MM.1S (cell line): ENCODE measurements around the gene IGSF6.

Source experiments
- DNase-seq: peaks from one replicate; pipeline ENCODE4 v3.0.0-alpha.2; 2015
- H2AFZ ChIP-seq: fragments of 300-600 bp; sonication (generic); 2 replicates; pipeline ENCODE4 v1.6.0; 2016; ENCODE audit warnings: antibody characterized with exemption, low read length
- H3F3A ChIP-seq: fragments of 300-600 bp; sonication (generic); 2 replicates; pipeline ENCODE4 v1.6.1; 2016; ENCODE audit warnings: mild to moderate bottlenecking, antibody characterized with exemption, low read length, moderate library complexity, mixed read lengths; ENCODE audit not compliant: insufficient read depth
- H3K27ac ChIP-seq: fragments of 300-600 bp; sonication (generic); 2 replicates; pipeline ENCODE4 v1.5.1; 2016; ENCODE audit warnings: mild to moderate bottlenecking, low read length
- H3K27me3 ChIP-seq: fragments of 300-600 bp; sonication (generic); replicated peaks from 2 replicates; pipeline ENCODE4 v1.6.0; 2016; ENCODE audit warnings: low read length; ENCODE audit not compliant: insufficient read depth
- H3K36me3 ChIP-seq: fragments of 300-600 bp; sonication (generic); replicated peaks from 2 replicates; pipeline ENCODE4 v1.6.1; 2016; ENCODE audit warnings: mild to moderate bottlenecking, low read length, mixed read lengths; ENCODE audit not compliant: insufficient read depth
- H3K4me1 ChIP-seq: fragments of 300-600 bp; sonication (generic); 2 replicates; pipeline ENCODE4 v1.6.1; 2016; ENCODE audit warnings: low read length, mixed read lengths
- H3K4me2 ChIP-seq: fragments of 300-600 bp; sonication (generic); 2 replicates; pipeline ENCODE4 v1.6.0; 2016; ENCODE audit warnings: low read depth, low read length
- H3K4me3 ChIP-seq: fragments of 300-600 bp; sonication (generic); 2 replicates; pipeline ENCODE4 v1.5.1; 2016; ENCODE audit warnings: low read length, mixed read lengths
- H3K79me2 ChIP-seq: fragments of 300-600 bp; sonication (generic); 2 replicates; pipeline ENCODE4 v1.6.1; 2016; ENCODE audit warnings: mixed run types, low read length, mixed read lengths
- H3K9ac ChIP-seq: fragments of 300-600 bp; sonication (generic); 2 replicates; pipeline ENCODE4 v1.6.1; 2016; ENCODE audit warnings: low read length, mixed read lengths
- H3K9me2 ChIP-seq: fragments of 300-600 bp; sonication (generic); replicated peaks from 2 replicates; pipeline ENCODE4 v1.6.1; 2016; ENCODE audit warnings: mild to moderate bottlenecking, low read length, mixed read lengths; ENCODE audit not compliant: insufficient read depth
- H3K9me3 ChIP-seq: fragments of 300-600 bp; sonication (generic); replicated peaks from 2 replicates; pipeline ENCODE4 v1.6.1; 2016; ENCODE audit warnings: mild to moderate bottlenecking, low read length, mixed read lengths; ENCODE audit not compliant: insufficient read depth
- H4K20me1 ChIP-seq: fragments of 300-600 bp; sonication (generic); 2 replicates; pipeline ENCODE4 v1.6.1; 2016; ENCODE audit warnings: mild to moderate bottlenecking, low read length, moderate library complexity, mixed read lengths; ENCODE audit not compliant: insufficient read depth
- CTCF ChIP-seq: fragments of 300-600 bp; sonication (generic); IDR thresholded peaks from 2 replicates; pipeline ENCODE4 v1.5.1; 2016; ENCODE audit warnings: antibody characterized with exemption, low read length, mixed read lengths
- EZH2 ChIP-seq: fragments of 300-600 bp; sonication (generic); optimal IDR thresholded peaks from 2 replicates; pipeline ENCODE3; 2017; ENCODE audit warnings: low read depth, mild to moderate bottlenecking, antibody characterized with exemption, low read length, mixed read lengths
- EZH2phosphoT487 ChIP-seq: fragments of 300-600 bp; sonication (generic); IDR thresholded peaks from 2 replicates; pipeline ENCODE4 v1.6.1; 2018; ENCODE audit warnings: antibody characterized with exemption, low read length

The IGSF6 gene

DNA sequence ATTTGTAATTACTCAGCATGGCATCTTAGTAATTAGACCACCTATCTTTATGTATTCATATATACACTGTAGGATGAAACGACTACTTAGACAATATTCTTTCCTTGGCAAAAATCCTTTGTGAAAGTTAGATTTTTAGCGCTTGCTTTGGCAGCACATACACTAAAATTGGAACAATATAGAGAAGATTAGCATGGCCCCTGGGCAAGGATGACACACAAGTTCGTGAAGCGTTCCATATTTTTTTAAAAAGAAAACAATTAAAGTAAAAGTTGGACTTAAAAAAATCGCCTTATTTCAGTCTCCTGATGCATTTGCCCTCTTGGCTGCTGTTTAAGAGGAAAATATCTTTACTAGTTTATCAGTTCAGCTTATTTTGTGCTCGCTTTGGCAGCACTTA is 10.5 kb downstream of the IGSF6 start:
- H2AFZ ChIP-seq = no peak overlapping the region
- no peak overlapping the region for H3K4me2 ChIP-seq
- H3K36me3 ChIP-seq = no peaks in the 10 kb centered on the region
- no peaks in the 10 kb centered on the region for H3K9me2 ChIP-seq
- no peaks in the 10 kb centered on the region for H3K9me3 ChIP-seq
- H4K20me1 ChIP-seq = no peaks in the 10 kb centered on the region
- H3K4me1 ChIP-seq = peaks cover 20% of the 10 kb centered on the region
- no peak overlapping the region for H3K4me3 ChIP-seq
- H3K79me2 ChIP-seq = peaks cover 17% of the 10 kb centered on the region
- no peak for DNase-seq
- H3K27ac ChIP-seq = no peak overlapping the region
- no peak overlapping the region for H3K9ac ChIP-seq
- H3F3A ChIP-seq = peaks cover 12% of the 10 kb centered on the region
- H3K27me3 ChIP-seq = no peaks in the 10 kb centered on the region
- TF ChIP-seq EZH2phosphoT487 (no peak), EZH2 (no peak), CTCF (no peak)

DNA sequence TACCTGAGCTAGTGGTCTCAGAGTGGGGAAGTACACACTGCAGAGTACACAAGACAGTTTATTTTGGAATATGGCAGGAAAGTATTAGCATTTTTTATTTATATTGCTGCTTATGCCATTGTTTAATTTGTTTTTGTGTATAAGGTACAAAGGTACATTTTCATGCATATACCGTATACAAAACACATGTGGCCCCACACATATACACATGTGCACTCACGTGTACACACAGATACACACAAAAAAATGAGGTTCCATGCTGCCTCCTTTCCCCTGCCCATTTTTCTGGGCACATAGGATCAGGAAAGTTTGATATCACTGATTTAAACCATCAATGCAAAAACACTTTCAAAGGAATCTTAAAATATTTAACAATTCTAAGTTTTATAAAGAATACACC is 12.9 kb downstream of the IGSF6 start:
- H3K9me3 ChIP-seq = no peaks in the 10 kb centered on the region
- H3K4me3 ChIP-seq = no peak overlapping the region
- TF ChIP-seq CTCF = no peak
- no peak for TF ChIP-seq EZH2
- no peak for TF ChIP-seq EZH2phosphoT487
- H3K4me2 ChIP-seq = no peak overlapping the region
- H3K79me2 ChIP-seq = peaks cover 9% of the 10 kb centered on the region; the same call in 1 of the 2 replicates
- no peaks in the 10 kb centered on the region for H3K27me3 ChIP-seq
- no peak overlapping the region for H3K9ac ChIP-seq
- H2AFZ ChIP-seq = no peak overlapping the region
- no peak for DNase-seq
- no peaks in the 10 kb centered on the region for H4K20me1 ChIP-seq
- H3F3A ChIP-seq = no peaks in the 10 kb centered on the region; the same call in none of the 2 replicates
- no peak overlapping the region for H3K27ac ChIP-seq
- no peaks in the 10 kb centered on the region for H3K9me2 ChIP-seq
- no peaks in the 10 kb centered on the region for H3K36me3 ChIP-seq
- peaks cover 8% of the 10 kb centered on the region for H3K4me1 ChIP-seq

DNA sequence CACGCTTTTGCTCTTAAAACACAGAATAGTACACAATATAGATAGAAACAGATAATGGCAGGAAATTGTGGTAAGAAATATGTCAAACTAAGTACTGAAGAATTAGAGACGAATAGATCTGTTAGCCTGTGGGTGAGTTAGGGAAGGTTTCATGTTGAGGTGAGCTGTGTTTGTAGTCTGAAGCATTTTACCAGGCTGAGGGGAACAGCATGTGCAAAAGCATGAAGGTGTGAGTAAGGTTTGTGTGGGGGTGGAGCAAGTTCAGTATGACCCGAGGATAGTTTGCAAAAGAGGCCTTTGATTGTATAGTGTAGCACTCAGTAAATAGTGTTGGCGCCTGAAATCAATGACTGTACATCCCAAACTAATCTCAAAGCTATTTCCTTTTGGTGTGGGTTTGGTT is 13.8 kb downstream of the IGSF6 start:
- H3K36me3 ChIP-seq = no peaks in the 10 kb centered on the region
- H3K4me1 ChIP-seq = no peaks in the 10 kb centered on the region
- H4K20me1 ChIP-seq = no peaks in the 10 kb centered on the region
- H3K79me2 ChIP-seq = peaks cover 9% of the 10 kb centered on the region; the same call in 1 of the 2 replicates
- DNase-seq = no peak
- no peak overlapping the region for H3K4me3 ChIP-seq
- no peak overlapping the region for H3K9ac ChIP-seq
- H3K9me3 ChIP-seq = no peaks in the 10 kb centered on the region
- TF ChIP-seq CTCF = no peak
- H3K27me3 ChIP-seq = no peaks in the 10 kb centered on the region
- H3K4me2 ChIP-seq = no peak overlapping the region
- no peaks in the 10 kb centered on the region for H3K9me2 ChIP-seq
- H3K27ac ChIP-seq = no peak overlapping the region
- H3F3A ChIP-seq = no peaks in the 10 kb centered on the region; the same call in 1 of the 2 replicates
- H2AFZ ChIP-seq = no peak overlapping the region
